Measurements from ENCODE around the gene MRPS23.

- TF ChIP-seq CTCF (IDR thresholded peaks at IDR 0.05) (no peak), POLR2A (IDR thresholded peaks at IDR 0.05) (no peak)
Observed at GRCh38 chr17:57889892-57890856, 40.3 kb upstream of the MRPS23 start.

Measured in right lobe of liver (tissue), 4 donors.